ENCODE measurements around the gene APOM. TPM values are rescaled to one million over a fixed set of nuclear protein-coding genes. Genes with fewer than 3 reads are reported as not detected.

Gene APOM
- total and polyA plus RNA-seq, 4 experiments from 2014 or later, result 1.3 to 5.2 (median 3.2) TPM

GRCh38 chr6:31681135-31681671 is 25.5 kb downstream of the APOM start:
- peak overlapping the region; percentile 55 to 87 (median 77) for H3K27ac Mint-ChIP-seq
- Histone ChIP-seq H3K4me1 (ENCODE audit: insufficient read depth, low read length) (peaks cover 19% of the 10 kb centered on the region), H3K27me3 (ENCODE audit: insufficient read depth, low read length) (no peaks in the 10 kb centered on the region), H3K36me3 (ENCODE audit: insufficient read depth, low read length) (peaks cover 5% of the 10 kb centered on the region), H3K9me3 (ENCODE audit: control insufficient read depth in 1 of 2, low read length in 2 of 2) (no peaks in the 10 kb centered on the region), H3K4me3 (ENCODE audit: low read length in 2 of 2) (peak overlapping the region; percentile 69 to 70), H3K27ac (ENCODE audit: low read depth, low read length) (peak overlapping the region; percentile 51)
- POLR2A ChIA-PET (ENCODE audit: partially characterized antibody), result interaction anchor here (0.7 to 2.1 kb wide), 15 partner anchors 14 to 183 kb away, joined by 3 to 13 read pairs (median 5); partner anchors contain the start of genes ABHD16A, BAG6, CSNK2B and GPANK1
- H3K4me3 Mint-ChIP-seq, result peak overlapping the region; percentile 86 to 91 (median 90)
- CTCF ChIA-PET (ENCODE audit: partially characterized antibody), result interaction anchor here (0.7 to 2.1 kb wide), 24 partner anchors 8 to 1086 kb away, joined by 3 to 11 read pairs (median 4); partner anchors contain the start of genes ABHD16A, CLIC1, DXO and GPANK1
- H3K27me3 Mint-ChIP-seq, result no peaks in the 10 kb centered on the region
- intact Hi-C loops (cut with micrococcal nuclease), result loop anchor here (2.0 to 5.0 kb wide), 3 partner anchors 16 to 56 kb away; partner anchors contain the start of genes ABHD16A, CLIC1 and GPANK1
- peaks cover 11 to 27% (median 16%) of the 10 kb centered on the region in 4 donors for H3K4me1 Mint-ChIP-seq
- peaks cover 2 to 8% of the 10 kb centered on the region in 2 donors for H3K36me3 Mint-ChIP-seq
- no peaks in the 10 kb centered on the region for H3K9me3 Mint-ChIP-seq
- DNase-seq, result peak in 4 of 5 donors; percentile 17 to 43 (median 28)

GRCh38 chr6:31683591-31683990 is 27.9 kb downstream of the APOM start:
- peaks cover 19% of the 10 kb centered on the region for H3K4me1 ChIP-seq (ENCODE audit: insufficient read depth, low read length)
- no peak for DNase-seq
- Mint-ChIP-seq H3K9me3 (no peaks in the 10 kb centered on the region), H3K27me3 (no peaks in the 10 kb centered on the region), H3K4me3 (peak overlapping the region in 1 of 8 donors; percentile 25), H3K27ac (peak overlapping the region in 2 of 7 donors; percentile 65 to 77), H3K36me3 (peaks cover 14 to 26% of the 10 kb centered on the region in 2 donors), H3K4me1 (peaks cover 11 to 21% (median 15%) of the 10 kb centered on the region in 4 donors)
- no peaks in the 10 kb centered on the region for H3K9me3 ChIP-seq (ENCODE audit: control insufficient read depth in 1 of 2, low read length in 2 of 2)
- POLR2A ChIA-PET (ENCODE audit: partially characterized antibody), result interaction anchor here (1.3 to 1.4 kb wide), 2 partner anchors 131 to 144 kb away, joined by 3 read pairs; partner anchors contain the start of gene HSPA1B
- H3K4me3 ChIP-seq (ENCODE audit: low read length in 2 of 2), result no peak overlapping the region
- H3K27ac ChIP-seq (ENCODE audit: low read depth, low read length), result no peak overlapping the region
- CTCF ChIA-PET (ENCODE audit: partially characterized antibody), result no interaction called here
- no peaks in the 10 kb centered on the region for H3K27me3 ChIP-seq (ENCODE audit: insufficient read depth, low read length)
- peaks cover 22% of the 10 kb centered on the region for H3K36me3 ChIP-seq (ENCODE audit: insufficient read depth, low read length)
- intact Hi-C loops (cut with micrococcal nuclease), result loop anchor here (5.0 kb wide), 1 partner anchor 54 kb away; the partner anchor contains the start of gene CLIC1

GRCh38 chr6:31686483-31686882 is 30.8 kb downstream of the APOM start:
- ChIA-PET POLR2A (ENCODE audit: partially characterized antibody) (interaction anchor here (2.5 kb wide), 1 partner anchor 17 kb away, joined by 7 read pairs; the partner anchor contains the start of gene ABHD16A), CTCF (ENCODE audit: partially characterized antibody) (interaction anchor here (1.2 kb wide), 1 partner anchor 144 kb away, joined by 3 read pairs; no protein-coding TSS in a partner anchor)
- no peaks in the 10 kb centered on the region for H3K9me3 ChIP-seq (ENCODE audit: control insufficient read depth in 1 of 2, low read length in 2 of 2)
- peaks cover 4% of the 10 kb centered on the region for H3K4me1 ChIP-seq (ENCODE audit: insufficient read depth, low read length)
- Mint-ChIP-seq H3K27me3 (no peaks in the 10 kb centered on the region), H3K36me3 (peaks cover 16 to 46% of the 10 kb centered on the region in 2 donors), H3K4me3 (no peak overlapping the region), H3K4me1 (peaks cover 2 to 5% (median 3%) of the 10 kb centered on the region in 4 donors), H3K27ac (peak overlapping the region in 3 of 7 donors; percentile 25 to 70 (median 47)), H3K9me3 (no peaks in the 10 kb centered on the region)
- intact Hi-C loops (cut with micrococcal nuclease), result no loop called here
- peaks cover 45% of the 10 kb centered on the region for H3K36me3 ChIP-seq (ENCODE audit: insufficient read depth, low read length)
- H3K27ac ChIP-seq (ENCODE audit: low read depth, low read length), result no peak overlapping the region
- no peaks in the 10 kb centered on the region for H3K27me3 ChIP-seq (ENCODE audit: insufficient read depth, low read length)
- no peak for DNase-seq
- no peak overlapping the region for H3K4me3 ChIP-seq (ENCODE audit: low read length in 2 of 2)

GRCh38 chr6:31687321-31687720 is 31.6 kb downstream of the APOM start:
- intact Hi-C loops (cut with micrococcal nuclease), result no loop called here

GRCh38 chr6:31687860-31688693 is 32.4 kb downstream of the APOM start:
- Histone ChIP-seq H3K4me1 (ENCODE audit: insufficient read depth, low read length) (no peaks in the 10 kb centered on the region), H3K4me3 (ENCODE audit: low read length in 2 of 2) (no peak overlapping the region), H3K27me3 (ENCODE audit: insufficient read depth, low read length) (no peaks in the 10 kb centered on the region), H3K27ac (ENCODE audit: low read depth, low read length) (no peak overlapping the region), H3K36me3 (ENCODE audit: insufficient read depth, low read length) (peaks cover 47% of the 10 kb centered on the region), H3K9me3 (ENCODE audit: control insufficient read depth in 1 of 2, low read length in 2 of 2) (no peaks in the 10 kb centered on the region)
- Mint-ChIP-seq H3K9me3 (no peaks in the 10 kb centered on the region), H3K27ac (peak overlapping the region in 3 of 7 donors; percentile 7 to 68 (median 48)), H3K27me3 (no peaks in the 10 kb centered on the region), H3K4me1 (peaks cover 0 to 3% (median under 1%) of the 10 kb centered on the region in 4 donors), H3K36me3 (peaks cover 20 to 55% of the 10 kb centered on the region in 2 donors), H3K4me3 (no peak overlapping the region)
- no peak for DNase-seq
- intact Hi-C loops (cut with micrococcal nuclease), result no loop called here
- ChIA-PET POLR2A (ENCODE audit: partially characterized antibody) (interaction anchor here (0.6 to 2.5 kb wide), 2 partner anchors 15 to 143 kb away, joined by 4 to 7 read pairs; partner anchors contain the start of gene ABHD16A), CTCF (ENCODE audit: partially characterized antibody) (interaction anchor here (0.8 kb wide), 1 partner anchor 142 kb away, joined by 4 read pairs; no protein-coding TSS in a partner anchor)

More at GRCh38 chr6:31687321-31687720, 31.6 kb downstream of the APOM start:
- H3K27me3 ChIP-seq (ENCODE audit: insufficient read depth, low read length), result no peaks in the 10 kb centered on the region
- H3K36me3 Mint-ChIP-seq, result peaks cover 17 to 48% of the 10 kb centered on the region in 2 donors
- H3K9me3 ChIP-seq (ENCODE audit: control insufficient read depth in 1 of 2, low read length in 2 of 2), result no peaks in the 10 kb centered on the region
- H3K9me3 Mint-ChIP-seq, result no peaks in the 10 kb centered on the region
- H3K4me1 Mint-ChIP-seq, result peaks cover 0 to 2% (median under 1%) of the 10 kb centered on the region in 4 donors
- no peak overlapping the region for H3K4me3 ChIP-seq (ENCODE audit: low read length in 2 of 2)
- H3K27me3 Mint-ChIP-seq, result no peaks in the 10 kb centered on the region
- no peak overlapping the region for H3K27ac ChIP-seq (ENCODE audit: low read depth, low read length)
- ChIA-PET POLR2A (ENCODE audit: partially characterized antibody) (interaction anchor here (2.5 kb wide), 1 partner anchor 16 kb away, joined by 7 read pairs; the partner anchor contains the start of gene ABHD16A), CTCF (ENCODE audit: partially characterized antibody) (interaction anchor here (0.8 kb wide), 1 partner anchor 142 kb away, joined by 4 read pairs; no protein-coding TSS in a partner anchor)
- peak overlapping the region in 2 of 7 donors; percentile 52 to 64 for H3K27ac Mint-ChIP-seq
- peaks cover 45% of the 10 kb centered on the region for H3K36me3 ChIP-seq (ENCODE audit: insufficient read depth, low read length)
- H3K4me3 Mint-ChIP-seq, result no peak overlapping the region
- no peaks in the 10 kb centered on the region for H3K4me1 ChIP-seq (ENCODE audit: insufficient read depth, low read length)
- DNase-seq, result no peak

GRCh38 chr6:31689249-31690110 is 33.8 kb downstream of the APOM start:
- ChIA-PET POLR2A (ENCODE audit: partially characterized antibody) (interaction anchor here (1.6 kb wide), 1 partner anchor 175 kb away, joined by 4 read pairs; no protein-coding TSS in a partner anchor), CTCF (ENCODE audit: partially characterized antibody) (interaction anchor here (1.2 to 1.9 kb wide), 3 partner anchors 8 to 36 kb away, joined by 3 to 5 read pairs (median 3); partner anchors contain the start of gene LY6G5C)
- Histone ChIP-seq H3K27ac (ENCODE audit: low read depth, low read length) (no peak overlapping the region), H3K9me3 (ENCODE audit: control insufficient read depth in 1 of 2, low read length in 2 of 2) (no peaks in the 10 kb centered on the region), H3K36me3 (ENCODE audit: insufficient read depth, low read length) (peaks cover 58% of the 10 kb centered on the region), H3K4me3 (ENCODE audit: low read length in 2 of 2) (no peak overlapping the region), H3K27me3 (ENCODE audit: insufficient read depth, low read length) (no peaks in the 10 kb centered on the region), H3K4me1 (ENCODE audit: insufficient read depth, low read length) (no peaks in the 10 kb centered on the region)
- H3K9me3 Mint-ChIP-seq, result no peaks in the 10 kb centered on the region
- no peaks in the 10 kb centered on the region for H3K27me3 Mint-ChIP-seq
- peaks cover 20 to 61% of the 10 kb centered on the region in 2 donors for H3K36me3 Mint-ChIP-seq
- DNase-seq, result no peak
- intact Hi-C loops (cut with micrococcal nuclease), result no loop called here
- H3K4me3 Mint-ChIP-seq, result no peak overlapping the region
- peak overlapping the region in 3 of 7 donors; percentile 7 to 64 (median 24) for H3K27ac Mint-ChIP-seq
- peaks cover 0 to 3% (median under 1%) of the 10 kb centered on the region in 4 donors for H3K4me1 Mint-ChIP-seq

All from CD4-positive, alpha-beta memory T cell (primary cell).